Head of caudate nucleus (tissue), 42 donors: ENCODE measurements around the gene NOL6.
"Not testable (repeated sequence)": the region's sequence is repeated elsewhere in the genome, so short reads cannot be mapped to it uniquely, and the experiment has no call there.

ENCODE experiments used
- DNase-seq, 42 donors: peaks; one replicate each; pipeline versions ENCODE4 v3.0.0 to v3.0.0-alpha.2; 2020 to 2021; ENCODE audit warnings: mixed read lengths in 7 of 42
- intact Hi-C: fragments of 100-400 bp; cut with DNase I; formaldehyde crosslinking; loops from one replicate; pipeline ENCODE4 v1.15.0; 2022

NOL6 gene

DNA sequence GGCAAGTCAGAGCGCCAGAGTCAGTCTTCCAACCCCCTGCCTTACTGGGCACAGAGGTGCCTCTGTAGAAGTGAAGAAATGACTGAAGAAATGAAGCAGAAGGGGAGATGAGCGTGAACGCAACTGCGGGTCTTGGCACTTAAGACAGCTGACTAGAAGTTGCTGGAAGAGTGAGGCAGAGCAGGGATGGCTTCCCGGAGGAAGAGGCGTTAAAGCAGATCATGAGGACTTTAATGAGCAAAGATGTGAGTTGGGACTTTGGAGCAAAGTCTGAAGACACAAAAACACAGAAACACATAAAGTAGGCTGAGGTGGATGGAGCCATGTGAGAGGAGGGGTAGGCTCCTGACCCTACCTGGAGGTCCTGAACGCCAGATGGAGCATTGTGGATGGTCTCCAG is 33.5 kb downstream of the NOL6 start:
- intact Hi-C loops = no loop called here

DNA sequence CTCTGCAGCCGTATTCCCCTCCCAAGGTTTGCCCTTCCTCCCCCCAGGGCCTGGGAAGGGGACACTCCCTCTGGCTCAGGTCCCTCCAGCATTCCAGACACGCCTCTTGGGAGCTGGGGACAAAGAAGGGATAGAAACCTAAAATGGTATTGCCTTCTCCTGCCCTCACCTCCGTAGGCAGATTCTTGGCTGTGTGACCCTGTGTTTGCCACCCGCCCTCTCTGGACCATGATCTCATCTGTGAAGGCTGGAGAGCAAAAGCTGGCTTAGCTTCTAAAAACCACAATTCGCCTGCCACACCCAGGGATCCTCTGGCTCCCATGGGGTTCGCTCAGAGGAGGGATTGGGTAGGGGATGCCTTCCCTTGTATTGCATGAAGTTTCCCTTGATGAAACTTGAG is 34.0 kb downstream of the NOL6 start:
- intact Hi-C loops = no loop called here

More for the DNA sequence above, 33.5 kb downstream of the NOL6 start:
- no peak for DNase-seq

DNA sequence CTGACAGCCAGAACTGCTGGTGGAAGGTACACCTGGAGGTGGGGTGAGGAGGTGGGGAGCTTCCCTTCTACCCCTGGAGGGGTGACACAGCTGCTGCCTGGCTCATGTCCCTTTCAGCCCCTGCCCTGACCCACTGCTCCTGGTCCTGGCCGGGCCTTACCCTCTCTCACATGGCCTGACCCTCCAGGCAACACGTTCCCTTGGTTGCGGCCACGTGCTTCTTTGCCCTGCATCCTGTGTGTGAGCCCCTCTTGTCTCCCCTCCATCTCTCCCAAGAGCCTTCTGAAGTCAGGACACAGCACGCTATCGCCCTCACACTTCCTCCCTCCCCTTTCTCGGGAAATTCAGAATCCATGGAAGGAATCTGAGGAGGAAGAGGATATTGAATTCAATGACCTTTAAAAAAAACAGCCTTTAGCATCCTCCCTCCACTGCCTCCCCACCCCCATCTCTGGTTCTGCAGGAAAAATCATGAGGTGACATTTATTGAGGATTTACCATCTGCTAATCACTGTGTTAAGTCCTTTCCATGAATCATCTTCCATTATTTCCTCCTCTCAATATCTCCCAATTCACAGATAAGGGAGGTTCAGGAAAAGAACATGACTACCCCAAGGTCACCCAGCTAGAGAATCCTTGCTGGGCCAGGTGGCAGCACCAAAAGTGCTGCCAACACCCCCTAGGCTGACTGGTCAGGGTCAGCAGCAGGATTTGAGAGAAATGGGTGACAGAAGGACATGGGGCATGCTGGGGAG is 34.6 kb downstream of the NOL6 start:
- DNase-seq = no peak
- intact Hi-C loops = no loop called here

More for the DNA sequence above, 34.0 kb downstream of the NOL6 start:
- no peak for DNase-seq

DNA sequence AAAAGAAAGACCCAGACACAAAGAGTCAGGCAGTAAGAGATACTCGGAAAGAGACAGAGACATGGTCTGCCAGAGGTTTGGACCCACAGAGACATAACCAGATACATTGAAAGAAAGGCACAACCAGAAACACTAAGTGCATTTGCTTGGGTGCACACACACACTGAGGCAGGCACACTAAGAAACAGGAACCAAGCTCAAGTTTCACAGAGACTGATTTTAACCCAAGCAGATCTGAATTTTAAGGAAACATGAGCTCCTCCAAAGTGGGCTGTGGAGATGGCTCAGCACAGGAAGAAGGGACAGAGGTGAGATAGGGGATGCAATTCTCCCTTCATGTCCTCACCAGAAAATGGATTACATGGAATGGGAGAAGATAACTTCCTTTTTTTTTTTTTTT is 35.8 kb downstream of the NOL6 start:
- intact Hi-C loops = no loop called here

DNA sequence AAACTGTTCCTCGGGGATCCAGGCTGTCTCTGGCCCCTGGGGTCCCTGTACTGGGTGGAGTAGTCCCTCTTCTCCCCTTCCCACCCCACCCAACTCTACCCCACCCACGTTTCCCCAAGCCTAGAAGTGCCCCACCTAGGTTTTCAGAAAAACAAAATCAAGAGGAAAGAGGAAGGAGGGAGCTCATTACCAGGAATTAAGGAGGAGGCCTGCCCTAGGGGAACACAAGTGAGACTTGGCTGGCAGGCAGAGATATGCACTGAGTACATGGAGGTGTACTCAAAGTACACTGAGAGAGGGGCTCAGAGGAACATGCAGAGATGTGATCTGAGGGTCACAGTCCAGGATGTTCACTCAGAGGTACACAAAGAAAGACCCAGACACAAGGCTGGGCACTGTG is 36.5 kb downstream of the NOL6 start:
- intact Hi-C loops = no loop called here
- no peak for DNase-seq

More for the DNA sequence above, 35.8 kb downstream of the NOL6 start:
- no peak for DNase-seq

DNA sequence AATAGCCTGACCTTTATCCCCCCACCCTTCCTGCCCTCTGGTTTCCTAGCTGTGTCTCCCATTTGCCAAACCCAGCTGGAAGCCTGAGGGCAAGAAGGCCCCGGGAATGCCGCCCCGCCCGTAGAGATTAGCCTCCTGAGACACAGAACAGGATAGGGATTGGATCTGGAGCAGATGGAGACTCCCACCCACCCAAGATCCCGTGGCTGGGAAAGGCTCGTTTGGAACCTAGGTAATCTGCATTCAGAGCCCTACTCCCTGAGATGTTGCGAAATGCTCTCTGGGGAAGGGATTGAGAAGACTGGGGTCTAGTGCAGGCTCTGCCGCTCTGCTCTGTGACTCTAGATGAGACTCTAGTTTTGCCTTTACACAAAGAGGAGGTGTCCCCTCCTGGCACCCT is 37.3 kb downstream of the NOL6 start:
- intact Hi-C loops = no loop called here
- DNase-seq = no peak

DNA sequence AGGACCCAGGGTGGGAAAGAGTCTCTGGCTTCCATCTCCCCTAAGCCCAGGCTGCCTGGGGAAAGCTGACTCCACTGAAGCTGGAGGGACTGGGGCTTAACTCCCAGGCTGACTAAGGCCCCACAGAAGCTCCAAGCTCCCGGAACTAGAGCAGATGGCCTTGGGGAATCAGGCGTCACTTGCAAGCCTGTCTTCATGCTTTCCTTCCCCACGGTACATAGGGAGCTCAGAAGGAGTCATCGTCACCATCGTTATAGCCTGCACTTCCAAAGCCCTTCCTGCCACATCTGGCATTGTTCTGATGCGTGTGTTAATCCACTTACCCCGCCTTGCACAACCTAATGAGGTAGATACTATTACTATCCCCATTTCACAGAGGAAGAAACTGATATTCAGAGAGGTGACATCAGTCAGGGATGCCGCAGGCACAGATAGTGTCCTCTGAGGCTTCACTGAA is 37.9 kb downstream of the NOL6 start:
- intact Hi-C loops = no loop called here
- DNase-seq = no peak

DNA sequence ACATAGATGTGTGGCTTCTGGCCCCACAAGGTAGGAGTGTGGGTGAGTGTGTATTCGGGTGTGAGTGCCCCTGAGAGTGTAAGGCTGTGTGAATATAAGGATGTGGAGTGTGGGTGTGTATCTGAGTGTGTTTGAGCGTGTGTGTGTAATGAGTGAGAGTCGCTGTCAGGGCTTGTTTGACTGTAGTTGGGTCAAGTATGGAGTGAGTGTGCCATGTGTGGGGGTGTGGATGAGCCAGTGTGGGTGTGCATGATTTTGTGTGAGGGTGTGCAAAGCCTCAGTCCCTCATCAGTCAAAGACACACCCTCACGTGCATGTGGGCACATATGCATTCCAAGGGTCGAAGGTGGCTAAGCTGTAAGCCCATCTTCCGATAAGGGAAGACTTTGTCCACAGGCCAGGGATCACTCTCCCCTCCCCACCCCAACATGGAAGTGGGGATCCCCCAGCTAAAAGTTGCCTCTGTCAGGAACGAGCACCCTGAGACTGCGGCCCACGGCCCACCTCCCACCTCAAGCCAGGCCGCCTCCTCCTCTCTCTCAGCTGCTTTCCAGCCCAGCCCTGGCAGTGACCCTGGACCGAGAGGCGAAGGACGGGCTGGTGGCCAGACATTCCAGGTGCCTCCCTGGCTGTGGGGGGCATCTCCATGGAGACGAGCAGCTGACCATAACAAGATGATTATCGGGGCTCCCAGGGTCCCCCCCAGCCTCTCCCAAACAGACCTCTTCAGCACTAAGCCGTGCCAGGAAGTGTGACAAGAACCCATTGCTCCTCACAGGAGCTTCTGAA is 39.2 kb downstream of the NOL6 start:
- intact Hi-C loops = no loop called here
- no peak for DNase-seq

DNA sequence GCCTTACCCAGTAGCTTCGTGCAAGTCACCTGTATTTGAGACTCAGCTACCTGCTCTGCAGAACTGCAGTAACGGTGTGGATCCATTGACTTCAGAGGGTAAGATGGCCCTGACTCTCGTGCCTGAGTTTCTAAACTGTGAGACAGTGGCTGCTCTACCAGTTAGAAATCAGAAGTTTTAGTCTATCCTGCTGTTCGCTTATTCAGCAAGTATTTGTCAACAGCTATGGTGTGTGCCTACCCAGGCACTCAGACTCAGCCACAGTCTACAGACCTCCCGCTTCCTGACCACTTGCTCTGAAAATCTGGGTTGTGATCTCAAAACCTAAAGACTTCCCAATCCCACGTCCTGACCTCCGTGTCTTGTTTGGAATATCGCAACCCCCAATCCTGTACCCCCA is 39.9 kb downstream of the NOL6 start:
- DNase-seq = no peak
- intact Hi-C loops = no loop called here

DNA sequence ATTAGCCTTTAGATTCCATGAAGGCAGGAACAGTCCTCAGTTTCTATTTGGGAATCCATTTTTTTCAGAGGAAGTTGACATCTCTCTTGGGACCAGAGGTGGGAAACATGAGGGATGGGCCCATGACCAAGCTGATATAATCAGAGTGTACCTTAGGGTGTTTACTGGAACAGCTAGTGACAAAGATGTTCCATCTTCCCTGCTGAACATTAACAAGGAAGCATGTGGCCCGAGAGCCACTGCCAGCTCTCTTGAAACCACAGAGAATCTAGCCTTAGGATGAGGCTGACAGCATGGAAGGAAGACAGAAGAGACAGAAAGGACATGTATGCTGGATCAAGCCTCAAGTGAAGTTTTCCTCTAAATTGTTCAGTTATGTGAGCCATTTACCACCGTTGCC is 42.3 kb downstream of the NOL6 start:
- intact Hi-C loops = no loop called here
- no peak for DNase-seq

DNA sequence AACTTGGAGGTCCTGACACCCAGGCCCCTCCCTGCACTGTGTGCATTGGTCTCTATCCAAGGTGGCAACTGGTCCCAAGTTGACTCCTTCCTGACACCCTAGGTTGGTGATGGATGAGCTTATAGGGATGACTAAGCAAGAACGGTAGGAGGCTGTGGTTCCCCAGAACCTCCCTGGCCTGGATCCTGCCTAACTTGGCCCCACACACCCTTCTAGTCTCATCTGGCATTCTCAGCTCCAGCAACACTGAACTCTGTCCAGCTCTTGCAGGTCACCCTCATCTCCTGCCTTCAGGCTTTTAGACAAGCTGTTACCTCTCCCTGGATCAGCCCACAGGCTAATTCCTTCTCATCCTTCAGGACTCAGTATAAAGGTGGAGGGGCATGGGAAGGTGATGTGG is 42.8 kb downstream of the NOL6 start:
- DNase-seq = no peak
- intact Hi-C loops = no loop called here

DNA sequence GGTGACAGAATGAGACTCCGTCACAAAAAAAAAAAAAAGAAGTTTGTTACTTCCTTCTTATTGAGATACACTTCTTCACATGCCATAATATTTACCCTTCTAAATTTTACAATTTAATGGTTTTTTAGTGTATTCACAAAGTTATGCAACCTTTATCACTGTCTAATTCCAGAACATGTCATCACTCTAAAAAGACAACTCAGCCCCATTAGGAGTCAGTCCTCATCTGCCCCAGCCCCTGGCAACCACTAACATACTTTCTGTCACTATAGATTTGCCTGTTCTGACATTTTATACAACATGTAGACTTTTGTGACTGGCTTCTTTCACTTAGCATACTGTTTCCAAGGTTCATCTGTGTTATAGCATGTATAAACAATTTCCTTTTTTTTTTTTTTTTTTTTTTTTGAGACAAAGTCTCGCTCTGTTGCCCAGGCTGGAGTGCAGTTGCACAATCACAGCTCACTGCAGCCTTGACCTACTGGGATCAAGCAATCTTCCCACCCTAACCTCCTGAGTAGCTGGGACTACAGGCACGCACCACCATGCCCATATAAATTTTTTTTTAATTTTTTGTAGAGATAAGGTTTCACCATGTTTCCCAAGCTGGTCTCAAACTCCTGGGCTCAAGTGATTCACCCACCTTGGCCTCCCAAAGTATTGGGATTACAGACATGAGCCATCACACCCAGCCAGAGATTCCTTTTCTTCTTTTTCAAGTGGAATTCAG is 44.3 kb downstream of the NOL6 start:
- no peak for DNase-seq
- intact Hi-C loops = no loop called here

DNA sequence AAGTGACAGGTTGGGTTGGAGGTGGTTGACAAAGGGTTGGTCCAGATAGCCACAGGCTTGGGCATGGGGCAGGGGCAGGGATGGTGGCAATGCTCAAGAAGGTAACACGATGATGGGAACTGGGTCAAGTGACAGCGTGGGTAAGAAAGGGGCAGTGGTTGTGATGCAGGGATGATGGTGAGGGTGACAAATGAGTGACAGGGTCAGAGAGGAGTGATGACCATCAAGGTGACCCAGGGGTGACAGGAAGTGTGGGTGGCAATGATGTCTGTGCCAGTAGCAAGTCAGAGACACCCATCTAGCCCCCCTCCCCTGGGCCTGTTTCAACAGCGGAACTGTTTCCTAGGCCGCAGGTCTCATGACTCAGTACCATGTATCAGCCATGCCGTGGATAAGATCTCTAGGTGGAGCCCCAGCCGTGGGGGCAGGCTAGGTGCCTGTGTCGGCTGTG is 46.9 kb downstream of the NOL6 start:
- no peak for DNase-seq
- intact Hi-C loops = no loop called here

DNA sequence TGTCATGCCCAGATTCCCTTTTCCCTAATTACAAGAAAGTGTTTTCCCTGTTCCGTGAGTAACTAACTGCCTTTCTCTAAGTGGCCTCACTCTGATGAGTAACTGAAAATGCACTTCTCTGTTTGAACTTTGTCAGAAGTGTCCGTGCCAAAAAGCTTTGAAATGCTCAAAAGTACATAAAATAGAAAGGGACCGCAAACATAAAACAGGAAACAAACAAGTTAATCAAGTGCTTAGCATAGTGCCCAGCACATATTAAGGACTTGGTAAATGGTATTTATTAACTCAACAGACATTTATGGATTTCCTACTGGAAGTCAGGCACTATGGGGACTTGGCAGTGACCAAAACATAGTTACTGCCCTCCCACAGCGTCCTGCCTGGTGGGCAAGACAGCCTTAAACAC is 48.6 kb downstream of the NOL6 start:
- intact Hi-C loops = no loop called here
- DNase-seq = no peak

DNA sequence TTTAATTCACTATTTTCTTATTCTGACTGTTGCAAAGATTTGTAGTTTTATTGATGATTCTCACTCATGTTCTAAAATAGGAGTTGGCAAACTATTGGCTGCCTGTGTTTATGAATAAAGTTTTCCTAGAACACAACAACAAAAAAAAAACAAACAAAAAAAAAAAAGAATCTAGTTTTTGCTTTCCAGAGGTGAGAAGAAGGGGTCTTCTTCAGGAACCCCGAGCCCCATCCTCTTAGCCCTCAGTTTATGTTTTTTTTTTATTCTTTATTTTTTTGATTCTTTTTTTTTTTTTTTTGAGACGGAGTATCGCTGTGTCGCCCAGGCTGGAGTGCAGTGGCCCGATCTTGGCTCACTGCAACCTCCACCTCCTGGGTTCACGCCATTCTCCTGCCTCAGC is 49.2 kb downstream of the NOL6 start:
- DNase-seq, intact Hi-C loops: not testable (repeated sequence)

DNA sequence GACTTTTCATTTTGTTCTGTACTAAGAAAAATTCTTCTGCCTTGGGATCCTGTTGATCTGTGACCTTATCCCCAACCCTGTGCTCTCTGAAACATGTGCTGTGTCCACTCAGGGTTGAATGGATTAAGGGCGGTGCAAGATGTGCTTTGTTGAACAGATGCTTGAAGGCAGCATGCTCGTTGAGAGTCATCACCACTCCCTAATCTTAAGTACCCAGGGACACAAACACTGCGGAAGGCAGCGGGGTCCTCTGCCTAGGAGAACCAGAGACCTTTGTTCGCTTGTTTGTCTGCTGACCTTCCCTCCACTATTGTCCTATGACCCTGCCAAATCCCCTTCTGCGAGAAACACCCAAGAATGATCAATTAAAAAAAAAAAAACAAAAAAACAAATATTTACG is 49.7 kb downstream of the NOL6 start:
- intact Hi-C loops, DNase-seq: not testable (repeated sequence)

DNA sequence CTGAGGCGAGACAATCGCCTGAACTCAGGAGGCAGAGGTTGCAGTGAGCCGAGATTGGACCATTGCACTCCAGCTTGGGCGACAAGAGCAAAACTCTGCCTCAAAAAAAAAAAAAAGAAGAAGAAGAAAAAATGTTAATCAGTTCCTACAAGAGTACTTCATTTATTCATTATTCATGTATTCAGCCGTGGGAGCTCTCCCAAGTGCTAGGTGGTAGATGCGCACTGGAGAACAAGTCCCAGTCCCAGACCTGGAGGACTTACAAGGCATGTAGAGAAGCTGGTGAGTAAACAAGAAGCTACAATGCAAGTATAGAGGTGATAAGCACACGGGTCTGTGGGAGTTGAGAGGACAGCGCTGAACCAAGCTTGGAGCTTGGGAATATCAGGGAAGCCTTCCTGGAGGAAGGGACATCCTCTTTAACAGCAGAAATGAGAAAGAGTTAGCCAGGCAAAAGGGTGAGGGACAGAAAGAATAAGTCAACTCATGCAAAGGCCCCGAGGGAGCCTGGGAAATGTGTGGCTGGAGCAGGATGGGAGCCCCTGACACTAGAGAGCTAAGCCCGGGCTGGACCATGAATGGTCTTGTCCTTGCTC is 53.9 kb downstream of the NOL6 start:
- intact Hi-C loops = no loop called here

DNA sequence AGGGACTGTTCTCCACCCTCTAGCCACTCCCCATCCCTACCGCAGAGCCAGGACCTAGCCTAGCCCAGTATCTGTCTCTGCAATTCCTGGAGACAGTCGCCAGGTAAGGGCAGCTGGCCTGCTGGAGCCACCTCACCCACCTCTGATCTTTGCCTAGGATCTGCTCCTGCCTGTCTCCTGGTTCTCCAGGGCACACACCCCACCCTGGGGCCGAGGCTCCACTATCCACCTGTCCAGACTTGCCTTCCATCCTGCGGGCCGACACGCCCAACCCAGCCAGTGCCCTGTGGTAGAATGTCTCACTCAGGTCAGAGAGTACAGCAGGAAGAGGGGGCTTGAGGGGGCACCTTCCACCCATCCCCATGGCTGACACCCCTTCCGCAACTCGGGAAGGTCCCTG is 55.6 kb downstream of the NOL6 start:
- no peak for DNase-seq
- intact Hi-C loops = no loop called here

More for the DNA sequence above, 53.9 kb downstream of the NOL6 start:
- no peak for DNase-seq

DNA sequence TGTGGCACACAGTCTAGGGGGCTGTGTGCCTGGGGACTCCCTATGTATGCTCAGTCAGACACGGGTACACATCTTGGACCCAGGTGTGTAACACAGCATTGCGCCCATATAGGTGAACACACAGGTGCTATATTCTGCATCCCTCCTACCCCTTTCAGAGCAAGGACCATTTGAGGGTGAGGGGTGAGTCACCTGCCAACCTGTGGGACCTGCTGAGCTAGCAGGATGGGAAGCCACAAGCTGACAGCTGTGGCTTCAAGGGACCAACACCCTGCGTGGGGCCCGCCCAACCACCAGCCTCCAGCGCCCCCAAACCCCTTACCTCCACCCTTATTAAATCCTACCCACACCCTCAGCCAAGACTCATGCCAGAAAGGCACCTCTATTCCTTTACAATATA is 56.7 kb downstream of the NOL6 start:
- no peak for DNase-seq
- intact Hi-C loops = no loop called here
